ENCODE data around the gene NOXA1. TPM values are rescaled to one million over a fixed set of nuclear protein-coding genes. Genes with fewer than 3 reads are reported as not detected.
A peak's percentile ranks its signal among the peaks of the same experiment; 100 is the strongest.
"Not testable (repeated sequence)": the region's sequence is repeated elsewhere in the genome, so short reads cannot be mapped to it uniquely, and the experiment has no call there.

Gene NOXA1
- total and polyA plus RNA-seq, 7 experiments from 2014 or later = 0.73 to 11.1 (median 5.1) TPM

- Mint-ChIP-seq H3K4me3 (no peak overlapping the region), H3K36me3 (no peaks in the 10 kb centered on the region), H3K9me3 (peaks cover 0 to 4% (median 0%) of the 10 kb centered on the region in 11 donors), H3K27me3 (peaks cover 0 to 9% (median 0%) of the 10 kb centered on the region in 5 donors), H3K4me1 (peaks cover 9 to 36% (median 13%) of the 10 kb centered on the region in 7 donors), H3K27ac (peak overlapping the region in 2 of 9 donors; percentile 15 to 77)
- POLR2A ChIA-PET = interaction anchor here (1.4 kb wide), 1 partner anchor 11 kb away, joined by 4 read pairs; no protein-coding TSS in a partner anchor
- CTCF ChIA-PET = no interaction called here
- no peaks in the 10 kb centered on the region for H3K27me3 ChIP-seq (ENCODE audit: control insufficient read depth in 2 of 2, insufficient read depth in 2 of 2, low read length in 2 of 2)
- H3K4me3 ChIP-seq (ENCODE audit: low read length) = no peak overlapping the region
- ATAC-seq (no peak), DNase-seq (no peak)
- intact Hi-C loops (cut with micrococcal nuclease) = loop anchor here in 1 of 2 donors (5.0 kb wide), 1 partner anchor 87 kb away; the partner anchor contains the start of genes MRPL41 and PNPLA7
- no peaks in the 10 kb centered on the region for H3K9me3 ChIP-seq (ENCODE audit: control insufficient read depth in 2 of 3, low read length in 3 of 3)
- H3K27ac ChIP-seq (ENCODE audit: low read depth, low read length) = no peak overlapping the region
- H3K4me1 ChIP-seq (ENCODE audit: control insufficient read depth in 2 of 2, insufficient read depth in 2 of 2, low read length in 2 of 2) = peaks cover 27 to 33% of the 10 kb centered on the region in 2 donors
- H3K36me3 ChIP-seq (ENCODE audit: control insufficient read depth in 2 of 3, insufficient read depth in 3 of 3, low read length in 3 of 3) = no peaks in the 10 kb centered on the region
Measured at GRCh38 chr9:137465000-137465719, 42.0 kb downstream of the NOXA1 start.

DNA sequence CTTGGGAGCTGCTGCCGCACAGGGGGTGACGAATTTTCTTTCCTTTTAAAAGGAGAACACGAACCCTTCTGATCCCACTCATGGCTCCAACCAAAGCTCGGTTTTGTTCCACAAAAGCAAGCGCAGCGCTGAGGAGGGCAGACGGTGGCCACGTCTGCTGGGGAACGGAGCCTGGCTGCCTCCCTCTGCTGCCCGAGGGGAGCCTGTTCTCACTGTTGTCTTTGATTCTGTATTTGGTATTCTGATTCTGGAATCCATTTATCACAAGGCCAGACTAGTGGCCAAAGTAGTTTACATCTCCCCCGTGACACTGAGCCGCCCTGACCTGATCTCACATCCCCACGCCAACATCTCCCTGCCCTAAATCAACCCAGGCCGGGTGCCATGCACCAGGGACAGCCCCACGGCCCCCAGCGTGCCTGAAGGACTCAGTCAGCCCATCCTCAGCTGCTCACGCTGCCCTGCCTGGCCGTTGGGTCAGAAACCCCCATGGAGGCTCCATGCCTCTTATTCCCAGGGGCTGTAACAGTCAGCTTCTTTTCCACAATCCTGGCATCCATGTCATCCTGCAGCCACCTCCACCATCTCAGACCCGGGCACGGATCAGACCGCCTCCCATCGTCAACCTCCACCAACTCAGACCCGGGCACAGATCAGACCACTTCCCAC is 42.7 kb downstream of the NOXA1 start:
- Mint-ChIP-seq H3K4me1 (peaks cover 12 to 34% (median 17%) of the 10 kb centered on the region in 7 donors), H3K36me3 (no peaks in the 10 kb centered on the region), H3K4me3 (peak overlapping the region in 1 of 10 donors; percentile 38), H3K27ac (peak overlapping the region in 8 of 9 donors; percentile 15 to 93 (median 64)), H3K9me3 (peaks cover 0 to 4% (median 0%) of the 10 kb centered on the region in 11 donors), H3K27me3 (peaks cover 0 to 13% (median 0%) of the 10 kb centered on the region in 5 donors)
- ChIA-PET CTCF (no interaction called here), POLR2A (interaction anchor here (1.4 kb wide), 1 partner anchor 12 kb away, joined by 4 read pairs; no protein-coding TSS in a partner anchor)
- Histone ChIP-seq H3K4me1 (ENCODE audit: control insufficient read depth in 2 of 2, insufficient read depth in 2 of 2, low read length in 2 of 2) (peaks cover 21 to 30% of the 10 kb centered on the region in 2 donors), H3K27ac (ENCODE audit: low read depth, low read length) (no peak overlapping the region), H3K36me3 (ENCODE audit: control insufficient read depth in 2 of 3, insufficient read depth in 3 of 3, low read length in 3 of 3) (no peaks in the 10 kb centered on the region), H3K4me3 (ENCODE audit: low read length) (no peak overlapping the region), H3K27me3 (ENCODE audit: control insufficient read depth in 2 of 2, insufficient read depth in 2 of 2, low read length in 2 of 2) (no peaks in the 10 kb centered on the region), H3K9me3 (ENCODE audit: control insufficient read depth in 2 of 3, low read length in 3 of 3) (no peaks in the 10 kb centered on the region)
- ATAC-seq = no peak
- intact Hi-C loops (cut with micrococcal nuclease) = no loop called here
- DNase-seq = no peak

DNA sequence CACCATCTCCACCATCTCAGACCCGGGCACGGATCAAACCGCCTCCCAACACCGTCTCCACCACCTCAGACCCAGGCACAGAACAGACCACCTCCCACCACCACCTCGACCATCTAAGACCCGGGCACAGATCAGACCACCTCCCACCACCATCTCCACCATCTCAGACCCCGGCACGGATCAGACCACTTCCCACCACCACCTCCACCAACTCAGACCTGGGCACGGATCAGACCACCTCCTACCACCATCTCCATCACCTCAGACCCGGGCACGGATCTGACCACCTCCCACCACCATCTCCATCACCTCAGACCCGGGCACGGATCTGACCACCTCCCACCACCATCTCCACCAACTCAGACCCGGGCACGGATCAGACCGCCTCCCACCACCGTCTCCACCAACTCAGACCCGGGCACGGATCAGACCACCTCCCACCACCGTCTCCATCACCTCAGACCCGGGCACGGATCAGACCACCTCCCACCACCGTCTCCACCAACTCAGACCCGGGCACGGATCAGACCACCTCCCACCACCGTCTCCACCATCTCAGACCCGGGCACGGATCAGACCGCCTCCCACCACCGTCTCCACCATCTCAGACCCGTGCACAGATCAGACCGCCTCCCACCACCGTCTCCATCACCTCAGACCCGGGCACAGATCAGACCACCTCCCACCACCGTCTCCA is 43.3 kb downstream of the NOXA1 start:
- DNase-seq; H3K27ac ChIP-seq (ENCODE audit: low read depth, low read length); H3K9me3 Mint-ChIP-seq; H3K4me3 ChIP-seq (ENCODE audit: low read length); H3K27me3 ChIP-seq (ENCODE audit: control insufficient read depth in 2 of 2, insufficient read depth in 2 of 2, low read length in 2 of 2); H3K9me3 ChIP-seq (ENCODE audit: control insufficient read depth in 2 of 3, low read length in 3 of 3); H3K36me3 Mint-ChIP-seq; H3K4me3 Mint-ChIP-seq; H3K36me3 ChIP-seq (ENCODE audit: control insufficient read depth in 2 of 3, insufficient read depth in 3 of 3, low read length in 3 of 3); ATAC-seq; intact Hi-C loops (cut with micrococcal nuclease); CTCF ChIA-PET: not testable (repeated sequence)
- peaks cover 14 to 24% of the 10 kb centered on the region in 2 donors for H3K4me1 ChIP-seq (ENCODE audit: control insufficient read depth in 2 of 2, insufficient read depth in 2 of 2, low read length in 2 of 2)
- Mint-ChIP-seq H3K27me3 (peaks cover 0 to 13% (median 0%) of the 10 kb centered on the region in 5 donors), H3K4me1 (peaks cover 8 to 29% (median 19%) of the 10 kb centered on the region in 7 donors), H3K27ac (peak overlapping the region in 8 of 9 donors; percentile 1 to 93 (median 50))
- POLR2A ChIA-PET = interaction anchor here (1.4 kb wide), 1 partner anchor 13 kb away, joined by 4 read pairs; no protein-coding TSS in a partner anchor

GRCh38 chr9:137467161-137467581 is 44.0 kb downstream of the NOXA1 start:
- no peak for DNase-seq
- H3K36me3 ChIP-seq (ENCODE audit: control insufficient read depth in 2 of 3, insufficient read depth in 3 of 3, low read length in 3 of 3) = no peaks in the 10 kb centered on the region
- H3K4me3 ChIP-seq (ENCODE audit: low read length) = no peak overlapping the region
- no peaks in the 10 kb centered on the region for H3K9me3 ChIP-seq (ENCODE audit: control insufficient read depth in 2 of 3, low read length in 3 of 3)
- no peak for ATAC-seq
- H3K27me3 ChIP-seq (ENCODE audit: control insufficient read depth in 2 of 2, insufficient read depth in 2 of 2, low read length in 2 of 2) = no peaks in the 10 kb centered on the region
- no peak overlapping the region for H3K4me3 Mint-ChIP-seq
- POLR2A ChIA-PET = no interaction called here
- peaks cover 0 to 4% (median 0%) of the 10 kb centered on the region in 5 donors for H3K36me3 Mint-ChIP-seq
- H3K27me3 Mint-ChIP-seq = peaks cover 0 to 13% (median 0%) of the 10 kb centered on the region in 5 donors
- peaks cover 10 to 21% of the 10 kb centered on the region in 2 donors for H3K4me1 ChIP-seq (ENCODE audit: control insufficient read depth in 2 of 2, insufficient read depth in 2 of 2, low read length in 2 of 2)
- H3K27ac ChIP-seq (ENCODE audit: low read depth, low read length) = no peak overlapping the region
- CTCF ChIA-PET = no interaction called here
- no peak overlapping the region for H3K27ac Mint-ChIP-seq
- H3K9me3 Mint-ChIP-seq = peaks cover 0 to 5% (median 0%) of the 10 kb centered on the region in 11 donors
- peaks cover 10 to 26% (median 22%) of the 10 kb centered on the region in 7 donors for H3K4me1 Mint-ChIP-seq
- intact Hi-C loops (cut with micrococcal nuclease) = no loop called here

DNA sequence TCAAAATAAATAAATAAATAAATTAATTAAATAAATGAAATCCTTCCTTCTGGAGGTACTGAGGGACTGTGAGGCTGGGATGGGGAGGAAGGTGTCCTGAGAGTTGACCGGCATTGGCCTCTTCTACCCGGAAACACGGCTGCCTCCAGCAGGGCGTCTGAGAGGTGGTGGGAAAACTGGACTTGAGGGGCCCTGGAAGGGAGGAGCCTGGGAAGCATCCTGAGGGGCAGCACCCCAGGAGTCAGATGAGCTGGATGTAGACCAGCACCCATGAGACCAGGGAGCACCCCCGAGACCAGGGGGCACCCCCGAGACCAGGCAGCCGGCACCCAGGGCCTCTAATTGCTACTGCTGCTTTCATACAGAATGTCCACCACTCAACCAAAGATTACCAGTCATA is 44.7 kb downstream of the NOXA1 start:
- H3K36me3 ChIP-seq (ENCODE audit: control insufficient read depth in 2 of 3, insufficient read depth in 3 of 3, low read length in 3 of 3) = no peaks in the 10 kb centered on the region
- ATAC-seq (no peak), DNase-seq (no peak)
- ChIA-PET POLR2A (no interaction called here), CTCF (no interaction called here)
- H3K27me3 ChIP-seq (ENCODE audit: control insufficient read depth in 2 of 2, insufficient read depth in 2 of 2, low read length in 2 of 2) = no peaks in the 10 kb centered on the region
- H3K9me3 ChIP-seq (ENCODE audit: control insufficient read depth in 2 of 3, low read length in 3 of 3) = peaks cover 0 to 1% (median 0%) of the 10 kb centered on the region in 3 experiments
- intact Hi-C loops (cut with micrococcal nuclease) = no loop called here
- no peak overlapping the region for H3K4me3 ChIP-seq (ENCODE audit: low read length)
- peaks cover 0 to 8% (median 2%) of the 10 kb centered on the region in 11 donors for H3K9me3 Mint-ChIP-seq
- peaks cover 10 to 22% (median 19%) of the 10 kb centered on the region in 7 donors for H3K4me1 Mint-ChIP-seq
- H3K4me1 ChIP-seq (ENCODE audit: control insufficient read depth in 2 of 2, insufficient read depth in 2 of 2, low read length in 2 of 2) = peaks cover 3 to 14% of the 10 kb centered on the region in 2 donors
- H3K27me3 Mint-ChIP-seq = peaks cover 0 to 13% (median 0%) of the 10 kb centered on the region in 5 donors
- H3K4me3 Mint-ChIP-seq = no peak overlapping the region
- no peak overlapping the region for H3K27ac Mint-ChIP-seq
- H3K27ac ChIP-seq (ENCODE audit: low read depth, low read length) = no peak overlapping the region
- H3K36me3 Mint-ChIP-seq = peaks cover 0 to 6% (median 1%) of the 10 kb centered on the region in 5 donors

GRCh38 chr9:137470785-137471184 is 47.6 kb downstream of the NOXA1 start:
- Histone ChIP-seq H3K4me3 (ENCODE audit: low read length) (no peak overlapping the region), H3K4me1 (ENCODE audit: control insufficient read depth in 2 of 2, insufficient read depth in 2 of 2, low read length in 2 of 2) (peaks cover 0 to 5% of the 10 kb centered on the region in 2 donors), H3K9me3 (ENCODE audit: control insufficient read depth in 2 of 3, low read length in 3 of 3) (peaks cover 0 to 5% (median 0%) of the 10 kb centered on the region in 3 experiments), H3K27me3 (ENCODE audit: control insufficient read depth in 2 of 2, insufficient read depth in 2 of 2, low read length in 2 of 2) (no peaks in the 10 kb centered on the region), H3K27ac (ENCODE audit: low read depth, low read length) (no peak overlapping the region), H3K36me3 (ENCODE audit: control insufficient read depth in 2 of 3, insufficient read depth in 3 of 3, low read length in 3 of 3) (no peaks in the 10 kb centered on the region)
- H3K9me3 Mint-ChIP-seq = peaks cover 2 to 30% (median 15%) of the 10 kb centered on the region in 11 donors
- no peak overlapping the region for H3K27ac Mint-ChIP-seq
- intact Hi-C loops (cut with micrococcal nuclease) = no loop called here
- H3K27me3 Mint-ChIP-seq = peaks cover 0 to 13% (median 0%) of the 10 kb centered on the region in 5 donors
- DNase-seq (no peak), ATAC-seq (peak; percentile 41)
- ChIA-PET CTCF (no interaction called here), POLR2A (no interaction called here)
- peaks cover 2 to 20% (median 16%) of the 10 kb centered on the region in 5 donors for H3K36me3 Mint-ChIP-seq
- H3K4me1 Mint-ChIP-seq = peaks cover 8 to 19% (median 16%) of the 10 kb centered on the region in 7 donors
- no peak overlapping the region for H3K4me3 Mint-ChIP-seq

Data from naive thymus-derived CD4-positive, alpha-beta T cell (primary cell).